Tibial artery (tissue), 4 donors: ENCODE data around the gene ELOVL1.
"Not testable (repeated sequence)": the region's sequence is repeated elsewhere in the genome, so short reads cannot be mapped to it uniquely, and the experiment has no call there.

Experiments
- DNase-seq, 2 donors: peaks; one replicate each; pipeline ENCODE4 v3.0.0-alpha.2; 2019
- H3K27ac ChIP-seq, 2 donors: fragments of 200-600 bp; sonication (generic) in 1 of 2; 1 replicate in 1 of 2; 2 replicates in 1 of 2; pipeline ENCODE4 v1.5.1; 2018 to 2019; ENCODE audit warnings: mild to moderate bottlenecking in 1 of 2
- H3K27me3 ChIP-seq, 2 donors: fragments of 200-600 bp; sonication (generic) in 1 of 2; one replicate each; pipeline versions ENCODE4 v1.5.1 to v1.6.0; 2016 to 2019
- H3K36me3 ChIP-seq, 3 donors: fragments of 200-600 bp; sonication (generic) in 2 of 3; one replicate each; pipeline ENCODE4 v1.5.1; 2016 to 2019; ENCODE audit warnings: mild to moderate bottlenecking in 2 of 3
- H3K4me1 ChIP-seq, 4 donors: fragments of 200-600 bp; sonication (generic) in 2 of 4; 1 replicate in 3 of 4; 2 replicates in 1 of 4; pipeline ENCODE4 v1.5.1; 2016 to 2019
- H3K4me3 ChIP-seq, 2 donors: fragments of 200-600 bp; sonication (generic) in 1 of 2; 1 replicate in 1 of 2; 2 replicates in 1 of 2; pipeline ENCODE4 v1.5.1; 2018 to 2019; ENCODE audit warnings: mild to moderate bottlenecking in 2 of 2
- H3K9me3 ChIP-seq, 3 donors: fragments of 200-600 bp; sonication (generic) in 1 of 3; one replicate each; pipeline ENCODE4 v1.5.1; 2016 to 2019
- CTCF ChIP-seq, 2 experiments: fragments of 200-600 bp in 1 of 2; fragments of 450-650 bp in 1 of 2; IDR thresholded peaks; one replicate each; pipeline ENCODE4 v1.5.1; 2017 to 2019; ENCODE audit warnings: antibody characterized with exemption in 2 of 2, mild to moderate bottlenecking in 1 of 2, moderate library complexity in 1 of 2
- intact Hi-C: fragments of 100-400 bp; cut with DNase I; formaldehyde crosslinking; loops from one replicate; pipeline ENCODE4 v1.15.0; 2023; ENCODE audit warnings: low total_unique reads

The ELOVL1 gene

GRCh38 chr1:43405219-43405875 lies 37.5 kb upstream of the ELOVL1 start:
- no peak overlapping the region for H3K27ac ChIP-seq
- no peaks in the 10 kb centered on the region for H3K4me1 ChIP-seq
- no peak for TF ChIP-seq CTCF (IDR thresholded peaks at IDR 0.05)
- intact Hi-C loops, result no loop called here
- no peaks in the 10 kb centered on the region for H3K27me3 ChIP-seq
- DNase-seq, result no peak
- H3K9me3 ChIP-seq, result no peaks in the 10 kb centered on the region
- H3K4me3 ChIP-seq, result no peak overlapping the region
- H3K36me3 ChIP-seq, result peaks cover 58 to 71% (median 69%) of the 10 kb centered on the region in 3 donors

- TF ChIP-seq CTCF (IDR thresholded peaks at IDR 0.05), result no peak
- Histone ChIP-seq H3K4me3 (no peak overlapping the region), H3K27me3 (no peaks in the 10 kb centered on the region), H3K4me1 (no peaks in the 10 kb centered on the region), H3K27ac (no peak overlapping the region), H3K36me3 (peaks cover 54 to 62% (median 62%) of the 10 kb centered on the region in 3 donors), H3K9me3 (no peaks in the 10 kb centered on the region)
- intact Hi-C loops, result no loop called here
- no peak for DNase-seq
Observed at GRCh38 chr1:43404353-43404752, 36.5 kb upstream of the ELOVL1 start.

- no peaks in the 10 kb centered on the region for H3K4me1 ChIP-seq
- no peak for DNase-seq
- no peak overlapping the region for H3K27ac ChIP-seq
- no peak for TF ChIP-seq CTCF (IDR thresholded peaks at IDR 0.05)
- intact Hi-C loops, result no loop called here
- no peaks in the 10 kb centered on the region for H3K27me3 ChIP-seq
- H3K4me3 ChIP-seq, result no peak overlapping the region
- no peaks in the 10 kb centered on the region for H3K9me3 ChIP-seq
- peaks cover 41 to 47% (median 44%) of the 10 kb centered on the region in 3 donors for H3K36me3 ChIP-seq
Observed at GRCh38 chr1:43402089-43402865, 34.5 kb upstream of the ELOVL1 start.

GRCh38 chr1:43400441-43400840 lies 32.6 kb upstream of the ELOVL1 start:
- peaks cover 24 to 43% (median 36%) of the 10 kb centered on the region in 3 donors for H3K36me3 ChIP-seq
- H3K27ac ChIP-seq, H3K4me3 ChIP-seq, H3K4me1 ChIP-seq, intact Hi-C loops, H3K27me3 ChIP-seq, H3K9me3 ChIP-seq, DNase-seq: not testable (repeated sequence)

- DNase-seq, result no peak
- no peaks in the 10 kb centered on the region for H3K9me3 ChIP-seq
- H3K4me1 ChIP-seq, result no peaks in the 10 kb centered on the region
- peaks cover 4 to 27% (median 23%) of the 10 kb centered on the region in 3 donors for H3K36me3 ChIP-seq
- TF ChIP-seq CTCF (IDR thresholded peaks at IDR 0.05), result no peak
- no peak overlapping the region for H3K27ac ChIP-seq
- intact Hi-C loops, result no loop called here
- H3K4me3 ChIP-seq, result no peak overlapping the region
- no peaks in the 10 kb centered on the region for H3K27me3 ChIP-seq
Observed at GRCh38 chr1:43398227-43398626, 30.4 kb upstream of the ELOVL1 start.

- Histone ChIP-seq H3K4me1 (peaks cover 0 to 3% (median 1%) of the 10 kb centered on the region in 4 donors), H3K36me3 (peaks cover 0 to 21% (median 17%) of the 10 kb centered on the region in 3 donors), H3K27me3 (no peaks in the 10 kb centered on the region), H3K27ac (no peak overlapping the region), H3K9me3 (no peaks in the 10 kb centered on the region), H3K4me3 (no peak overlapping the region)
- intact Hi-C loops, result no loop called here
- DNase-seq, result no peak
- no peak for TF ChIP-seq CTCF (IDR thresholded peaks at IDR 0.05)
Observed at GRCh38 chr1:43396059-43396458, 28.2 kb upstream of the ELOVL1 start.
